NCI-H526 treated with DMSO at 0.1 percent for 48 hours (cell line): Measurements from ENCODE around the gene PRR7.

Experiments
- DNase-seq: peaks from one replicate; lab custom pipeline; 2025; lab: John Stamatoyannopoulos, UW

Gene PRR7

DNA sequence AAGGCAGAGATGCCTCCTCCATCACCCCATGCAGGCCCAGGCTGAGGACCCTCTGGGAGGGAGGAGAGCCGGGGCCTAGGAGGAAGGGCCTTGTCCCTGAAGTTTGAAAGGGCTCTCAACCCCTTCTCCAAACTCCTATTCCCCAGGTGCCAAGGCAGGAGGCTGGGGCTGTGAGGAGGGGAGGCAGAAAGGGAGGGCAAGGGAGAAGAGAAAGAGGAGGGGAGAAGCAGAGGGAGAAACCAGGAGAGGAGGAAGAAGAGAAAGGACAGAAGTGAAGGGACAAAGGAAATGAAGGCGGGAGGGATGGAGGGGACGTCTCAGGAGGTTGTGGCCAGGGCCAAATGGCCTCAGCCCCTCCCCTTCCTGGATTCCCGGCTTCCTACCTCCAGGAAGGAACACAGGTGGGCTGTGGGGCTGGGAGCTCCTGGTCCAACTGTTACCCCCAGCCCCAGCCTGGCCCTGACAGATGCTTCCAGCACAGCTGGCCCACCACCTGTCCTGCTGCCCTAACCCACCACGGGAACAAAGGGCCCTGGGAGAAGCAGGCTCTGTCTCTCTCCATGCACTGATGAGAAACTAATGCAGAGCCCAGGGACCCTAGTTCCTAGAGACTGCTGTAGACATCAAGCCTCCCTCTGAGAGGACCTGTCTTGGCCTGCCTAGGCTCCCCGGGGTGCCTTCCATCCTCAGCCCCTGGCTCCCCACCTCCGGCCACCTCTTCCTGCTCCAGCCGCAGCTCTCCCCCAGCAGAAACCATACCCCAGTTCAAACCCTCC, 23.3 kb downstream of the PRR7 start:
- no peak for DNase-seq

DNA sequence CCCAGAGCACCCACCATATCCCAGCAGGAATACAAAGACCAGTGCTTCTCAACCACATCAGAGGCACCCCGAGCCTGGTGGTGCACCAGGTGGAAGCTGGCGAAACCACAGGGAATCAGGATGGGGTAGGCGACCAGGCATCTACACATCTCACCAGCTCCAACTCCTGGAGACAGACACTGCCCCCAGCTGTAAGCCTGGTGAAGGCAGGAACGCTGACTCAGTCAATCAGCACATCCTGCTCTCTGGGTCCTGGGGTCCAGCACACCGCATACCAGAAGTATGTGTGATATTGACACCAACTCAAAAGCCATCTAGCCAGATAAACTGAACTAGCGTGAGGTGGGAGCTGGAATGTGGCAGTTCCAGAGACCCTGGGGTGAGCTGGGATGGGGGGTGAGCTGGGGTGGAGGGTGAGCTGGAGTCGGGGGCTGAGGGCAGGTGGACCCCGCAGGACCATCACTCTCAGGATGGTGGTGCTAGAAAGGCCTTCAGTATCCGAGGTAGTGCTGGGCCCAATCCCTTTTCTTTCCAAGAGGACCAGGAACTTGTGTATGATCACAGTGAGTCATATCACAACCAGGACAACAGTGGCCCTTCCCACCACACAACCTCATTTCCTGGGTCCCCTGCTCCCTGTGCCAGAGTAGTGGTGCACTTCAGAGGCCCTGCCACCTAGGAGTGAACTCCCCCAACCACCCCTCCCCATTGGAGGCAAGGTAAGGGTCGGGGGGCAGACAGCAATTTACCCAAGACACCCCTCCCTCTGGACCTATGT, 24.3 kb downstream of the PRR7 start:
- no peak for DNase-seq

DNA sequence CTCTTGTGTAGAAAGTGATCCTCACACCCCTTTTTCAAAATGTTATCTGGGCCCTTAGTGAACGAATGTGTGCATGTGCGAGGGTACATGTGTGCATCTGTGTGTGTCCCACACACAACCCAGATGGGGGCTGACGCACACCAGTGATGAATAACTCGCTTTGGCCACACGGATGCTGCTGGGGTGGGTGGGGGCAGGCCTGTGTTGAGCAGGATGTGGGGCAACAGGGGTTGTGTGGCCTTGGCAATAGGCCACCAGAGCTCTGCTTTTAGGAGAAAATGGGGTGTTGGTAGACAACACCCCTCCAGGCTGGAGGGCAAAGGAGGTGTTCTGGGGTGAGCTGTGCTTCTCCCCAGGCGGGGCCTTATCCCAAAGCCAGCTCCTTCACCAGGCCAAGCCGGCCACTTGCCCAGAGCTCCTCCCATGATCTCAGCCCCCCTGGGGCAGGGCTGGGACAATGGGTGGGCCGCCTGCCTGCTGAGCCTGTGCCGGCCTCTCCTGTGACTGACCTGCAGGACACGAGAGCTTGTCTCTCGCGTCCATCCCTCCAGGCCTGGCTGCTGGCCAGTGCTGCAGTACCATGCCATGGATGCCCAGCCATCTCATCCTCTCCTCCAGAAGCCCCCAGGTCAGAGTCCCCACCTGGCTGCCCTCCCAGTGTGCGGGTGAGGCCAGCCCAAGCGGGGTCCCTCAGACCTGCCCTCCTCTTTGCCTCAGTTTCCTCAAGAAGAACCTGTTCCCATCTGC, 25.2 kb downstream of the PRR7 start:
- DNase-seq = no peak

DNA sequence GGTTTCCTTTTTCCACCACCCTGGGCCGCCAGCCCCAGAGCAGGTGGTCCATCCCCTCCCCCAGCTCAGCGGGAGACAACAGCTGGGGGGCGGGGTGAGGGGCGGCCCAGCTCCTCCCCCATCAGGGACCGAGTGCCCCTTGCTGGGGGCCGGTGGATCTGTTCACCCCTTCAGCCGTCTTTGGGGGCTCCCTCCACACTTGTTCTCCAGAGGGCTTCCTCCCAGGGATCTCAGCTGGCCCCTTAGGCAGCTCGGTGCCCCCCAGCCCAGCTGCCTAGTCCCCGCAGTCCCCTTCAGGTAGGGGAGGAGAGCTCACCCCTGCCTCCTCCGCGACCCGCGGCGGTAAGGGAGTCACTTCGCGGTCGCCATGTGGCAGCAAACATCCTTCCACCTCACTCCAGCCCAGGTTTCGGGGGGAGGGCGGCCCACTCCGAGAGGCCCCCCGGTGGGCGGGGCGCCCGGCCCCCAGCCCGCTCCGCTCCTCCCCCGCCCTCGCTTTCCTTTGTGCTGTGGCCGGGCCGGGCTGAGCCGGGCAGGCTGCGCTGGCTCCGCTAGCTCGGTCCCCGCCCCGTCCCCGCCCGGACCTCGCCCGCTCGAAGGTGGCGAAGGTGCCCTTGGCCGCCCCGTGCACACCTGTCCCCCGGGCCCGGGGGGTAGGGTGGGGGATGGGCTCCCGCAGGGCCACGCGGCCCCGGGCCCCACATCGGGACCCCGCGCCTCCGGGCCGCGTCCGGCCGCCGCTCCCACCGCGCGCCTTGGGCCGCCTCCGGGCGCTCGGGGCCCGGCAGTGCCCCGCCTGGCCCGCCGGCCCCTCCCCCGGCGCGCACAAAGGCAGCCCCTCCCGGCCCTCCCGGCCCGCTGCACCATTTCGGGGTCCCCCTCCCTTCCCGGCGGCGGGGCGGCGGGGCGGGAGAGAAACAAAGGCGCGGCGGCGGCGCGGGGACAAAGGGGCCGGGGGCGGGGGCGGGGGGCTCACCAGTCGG, 26.1 kb downstream of the PRR7 start:
- no peak for DNase-seq

DNA sequence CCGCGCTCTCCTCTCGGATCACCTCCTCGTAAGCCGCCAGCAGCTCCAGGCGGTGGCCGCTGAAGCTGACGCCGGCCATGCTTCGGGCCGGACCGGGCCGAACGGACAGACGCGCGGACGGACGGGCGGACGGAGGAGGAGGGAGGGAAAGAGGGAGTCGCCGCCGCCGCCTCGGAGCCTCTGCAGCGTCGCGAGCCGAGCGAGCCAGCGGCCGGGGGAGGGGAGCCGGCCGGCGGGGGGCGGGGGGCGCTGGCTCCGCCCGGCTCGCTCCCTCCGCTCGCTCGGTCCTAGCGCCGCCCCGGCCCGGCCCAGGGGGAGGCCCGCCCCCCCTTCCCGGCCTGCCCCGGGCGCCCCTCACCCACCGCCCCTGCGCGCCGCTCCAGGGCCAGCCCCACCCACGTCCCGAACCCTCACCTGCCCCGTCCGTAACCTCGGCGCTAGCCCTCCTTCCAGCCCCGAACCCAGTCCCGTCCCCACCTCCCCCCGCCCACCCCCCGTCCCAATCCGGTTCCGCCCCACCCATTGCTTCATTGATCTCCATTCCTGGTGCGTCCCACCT, 26.9 kb downstream of the PRR7 start, which contains the start of gene DBN1:
Gene DBN1, minus strand, starts transcription at position 192 of the 559 bp plus-strand sequence. Its CDS starts 113 bp downstream, at position 79.
- DNase-seq = no peak

DNA sequence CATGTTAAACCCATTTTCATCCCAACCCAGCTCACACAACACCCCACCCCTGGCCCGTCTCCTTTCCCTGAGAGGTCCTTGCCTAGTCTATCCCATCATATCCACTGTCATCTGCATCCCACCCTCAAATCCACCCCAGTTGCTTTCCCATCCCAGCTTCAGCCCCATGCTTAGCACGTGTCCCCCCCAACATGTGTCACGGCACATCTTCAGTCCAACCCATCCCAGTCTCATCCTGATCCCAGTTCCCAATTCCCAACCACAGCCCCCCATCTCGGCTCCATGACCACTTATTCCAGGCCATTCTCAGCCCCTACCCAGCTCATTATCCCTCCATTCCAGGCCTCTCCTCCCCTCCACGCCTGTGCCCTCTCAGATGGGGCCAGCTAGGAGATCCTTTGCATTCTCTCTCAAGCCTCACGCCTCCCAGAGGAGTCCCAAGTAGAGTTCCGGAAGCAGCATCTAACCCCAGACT, 27.4 kb downstream of the PRR7 start:
- DNase-seq = no peak

DNA sequence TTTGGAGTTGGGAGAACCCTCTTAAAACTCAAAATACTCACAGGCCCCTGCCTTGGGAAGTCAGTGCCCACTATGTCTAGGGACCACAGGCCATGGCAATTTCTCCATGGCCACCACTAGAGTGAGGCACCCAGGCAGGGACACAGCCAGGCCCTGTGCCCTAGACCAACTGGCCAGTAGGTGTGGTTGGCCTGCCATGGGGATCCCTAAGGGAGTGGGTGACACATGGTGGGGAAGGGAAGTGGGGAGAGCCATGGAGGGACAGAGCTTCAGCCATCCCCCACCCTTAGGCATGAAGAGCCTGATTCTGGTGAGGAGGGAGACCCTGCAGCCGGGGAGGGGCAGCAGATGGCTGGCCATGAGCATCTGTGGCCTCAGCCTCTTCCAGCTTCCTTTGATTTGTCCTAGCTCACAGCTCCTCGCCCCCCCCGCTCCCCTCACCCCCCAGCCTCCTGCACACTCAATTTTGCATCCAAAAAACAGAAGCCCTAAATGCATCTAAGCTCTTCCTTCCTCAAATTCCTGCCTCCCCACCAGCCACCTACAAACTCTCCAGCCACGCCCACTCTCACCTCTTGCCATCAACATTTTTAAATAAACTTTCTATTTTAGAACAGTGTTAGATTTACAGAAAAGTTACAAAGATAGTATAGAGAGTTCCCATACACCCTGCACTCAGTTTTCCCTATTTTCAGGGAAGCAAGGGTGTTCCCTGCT, 28.4 kb downstream of the PRR7 start:
- DNase-seq = no peak

DNA sequence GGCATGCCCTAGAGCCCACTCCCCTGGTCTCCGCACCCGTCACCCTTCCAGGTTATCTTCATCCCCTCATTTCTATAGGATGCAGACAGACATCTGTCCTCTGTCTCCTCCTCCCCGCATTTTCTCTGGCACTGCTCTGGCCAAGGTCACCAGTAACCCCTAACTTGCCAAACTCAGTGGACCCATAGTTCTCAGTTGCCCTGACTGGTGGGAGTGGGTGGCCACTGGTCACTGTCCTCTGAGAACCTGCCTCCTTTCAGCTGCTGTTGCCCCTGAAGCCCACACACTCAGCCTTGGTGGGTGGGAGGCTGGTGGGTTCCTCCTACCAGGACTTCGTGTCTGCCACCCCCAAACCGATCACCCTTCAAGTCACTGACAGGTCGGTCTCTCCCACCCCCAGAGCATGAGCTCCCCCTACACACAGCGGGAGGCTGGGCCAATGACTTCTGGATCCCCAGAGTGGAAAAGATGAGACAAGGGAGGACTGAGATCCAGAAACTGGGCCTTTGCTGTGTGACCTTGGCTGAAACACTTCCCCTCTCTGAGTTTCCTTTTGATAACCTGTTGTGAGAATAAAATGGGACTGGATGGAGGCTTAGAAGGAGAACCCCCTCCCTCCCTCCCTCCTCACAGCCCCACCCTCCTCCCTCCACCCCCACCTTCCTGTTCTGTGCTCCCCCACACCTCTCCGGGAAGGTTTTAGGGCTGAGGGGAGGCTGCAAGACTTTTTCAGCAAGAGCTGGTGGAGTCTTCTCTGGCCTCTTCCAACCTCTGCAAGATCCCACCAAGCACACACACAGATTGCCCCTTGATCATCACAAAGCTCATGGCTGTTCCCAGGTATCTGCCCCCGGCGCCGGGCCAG, 29.2 kb downstream of the PRR7 start:
- DNase-seq = no peak

DNA sequence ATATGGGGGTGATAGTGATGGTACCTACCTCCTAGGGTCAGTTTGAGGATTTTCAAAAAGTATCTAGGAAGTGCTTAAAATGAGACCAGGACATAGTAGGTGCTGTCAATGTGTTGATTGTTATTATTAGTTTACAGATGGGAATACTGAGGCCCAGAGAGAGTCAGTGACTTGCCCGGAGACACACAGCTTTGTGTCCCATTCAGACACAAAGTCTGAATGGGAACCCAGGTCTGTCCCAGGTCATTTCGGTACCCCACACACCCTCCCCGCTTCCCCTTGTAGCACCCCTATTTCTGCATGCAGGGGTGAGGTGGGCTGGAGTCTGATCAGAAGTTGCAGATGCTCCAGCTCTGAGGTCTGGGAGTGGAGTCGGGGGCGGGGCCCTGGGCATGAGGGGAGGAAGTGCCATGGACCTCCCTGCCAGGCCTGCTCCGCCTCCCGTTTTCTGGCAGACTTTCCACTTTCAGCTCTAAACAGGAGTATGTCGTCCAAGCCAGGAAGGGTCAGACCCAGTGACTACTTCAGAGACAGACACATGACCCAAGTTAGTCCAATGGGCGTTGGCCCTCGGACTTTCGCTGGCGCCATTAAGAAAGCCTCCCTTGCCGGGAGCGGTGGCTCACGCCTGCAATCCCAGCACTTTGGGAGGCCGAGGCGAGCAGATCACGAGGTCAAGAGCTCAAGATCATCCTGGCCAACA, 30.1 kb downstream of the PRR7 start:
- DNase-seq = no peak

DNA sequence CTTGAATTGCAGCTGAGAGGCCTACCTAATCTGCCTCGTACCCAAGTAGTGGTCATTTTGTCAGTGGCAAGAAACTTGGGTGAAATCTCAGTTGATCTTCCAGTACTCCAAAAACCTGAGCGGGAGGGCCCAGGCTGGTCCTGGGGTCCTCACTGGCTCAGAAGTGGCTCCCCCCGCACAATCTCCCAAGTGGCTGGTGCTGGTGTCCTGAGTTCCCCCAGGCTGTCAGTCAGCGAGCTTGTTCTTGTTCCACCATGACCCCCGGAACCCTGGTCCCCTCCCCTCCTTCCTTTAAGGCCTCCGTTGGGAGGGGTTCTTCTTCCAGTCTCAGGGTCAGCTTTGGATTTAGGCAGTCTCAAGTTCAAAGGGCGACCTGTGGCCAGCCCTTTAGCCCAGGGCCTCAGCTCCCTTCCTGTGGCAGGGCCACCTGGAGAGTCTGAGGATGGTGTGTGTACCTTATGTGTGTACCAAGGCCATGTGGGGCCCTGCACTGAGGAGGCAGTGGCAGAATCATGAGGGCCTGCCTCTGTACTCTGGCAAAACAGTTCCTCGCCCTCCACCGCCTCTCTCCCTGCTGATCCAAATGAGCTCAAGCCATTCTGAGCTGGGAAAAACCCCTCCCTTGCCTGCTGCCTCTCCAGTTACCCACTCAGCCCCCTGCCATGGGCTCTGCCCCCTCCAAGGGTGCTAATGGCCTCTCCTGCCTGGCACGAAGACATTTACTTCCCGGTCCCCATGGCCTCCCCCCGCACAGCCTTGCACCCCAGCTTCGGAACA, 31.3 kb downstream of the PRR7 start:
- DNase-seq = no peak

DNA sequence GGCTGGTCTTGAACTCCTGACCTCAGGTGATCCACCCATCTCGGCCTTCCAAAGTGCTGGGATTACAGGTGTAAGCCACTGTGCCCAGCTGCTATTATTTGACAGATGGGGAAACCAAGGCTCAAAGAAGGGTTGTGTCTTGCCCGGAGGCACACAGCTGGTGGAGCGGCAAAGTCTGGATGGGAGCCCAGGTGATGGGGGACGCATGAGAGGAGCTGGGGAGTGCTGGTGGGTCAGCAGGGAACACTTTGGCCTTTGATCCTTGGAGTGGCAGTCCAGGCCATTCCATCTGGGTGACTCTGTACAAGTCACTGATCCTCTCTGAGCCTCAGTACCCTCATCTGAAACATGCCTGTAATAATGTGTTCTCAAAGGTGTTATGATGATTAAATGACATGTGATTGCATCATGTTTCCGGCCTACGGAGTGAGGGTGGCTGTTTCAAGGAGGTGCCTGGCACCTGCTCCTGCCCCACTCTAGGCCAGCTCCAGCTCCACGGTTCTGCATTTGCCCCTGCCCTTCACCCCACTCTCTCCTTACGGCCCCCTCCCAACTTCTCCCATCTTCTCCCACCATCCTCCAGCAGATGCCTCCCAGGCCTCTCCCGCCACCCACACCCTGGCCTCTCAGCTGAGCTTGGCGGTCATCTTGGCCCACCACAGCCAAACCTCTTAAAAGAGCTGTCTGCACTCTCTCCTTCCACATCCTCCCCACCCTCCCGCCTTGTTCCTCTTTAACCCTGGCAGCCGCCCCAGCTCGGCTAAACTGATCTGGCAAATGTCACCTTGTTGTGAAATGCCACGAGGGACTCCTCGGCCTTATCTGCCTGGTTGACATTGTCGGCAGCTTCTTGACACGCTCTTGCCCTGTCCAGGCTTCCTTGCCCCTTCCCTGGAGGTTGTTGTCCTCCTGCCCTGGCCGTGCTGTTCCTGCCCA, 32.4 kb downstream of the PRR7 start:
- DNase-seq = no peak

DNA sequence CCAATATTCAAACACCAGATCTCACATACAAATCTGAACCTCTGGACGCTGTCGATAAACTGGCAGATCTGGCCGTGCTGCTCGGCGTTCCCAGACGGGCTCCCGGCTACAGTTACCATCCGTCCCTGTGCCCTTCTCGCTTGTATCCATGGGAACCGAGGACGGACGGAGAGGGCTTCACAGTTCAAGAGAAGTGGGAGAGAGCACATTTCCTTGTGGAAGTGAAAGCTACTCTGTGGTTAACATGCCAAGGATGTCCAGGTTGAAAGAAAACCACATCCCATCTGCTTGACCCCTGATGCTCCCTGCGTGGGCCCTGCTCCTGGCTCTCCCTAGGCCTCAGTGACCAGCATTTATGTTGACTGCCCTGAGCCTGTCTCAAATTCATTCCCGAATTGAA, 33.2 kb downstream of the PRR7 start:
- no peak for DNase-seq

DNA sequence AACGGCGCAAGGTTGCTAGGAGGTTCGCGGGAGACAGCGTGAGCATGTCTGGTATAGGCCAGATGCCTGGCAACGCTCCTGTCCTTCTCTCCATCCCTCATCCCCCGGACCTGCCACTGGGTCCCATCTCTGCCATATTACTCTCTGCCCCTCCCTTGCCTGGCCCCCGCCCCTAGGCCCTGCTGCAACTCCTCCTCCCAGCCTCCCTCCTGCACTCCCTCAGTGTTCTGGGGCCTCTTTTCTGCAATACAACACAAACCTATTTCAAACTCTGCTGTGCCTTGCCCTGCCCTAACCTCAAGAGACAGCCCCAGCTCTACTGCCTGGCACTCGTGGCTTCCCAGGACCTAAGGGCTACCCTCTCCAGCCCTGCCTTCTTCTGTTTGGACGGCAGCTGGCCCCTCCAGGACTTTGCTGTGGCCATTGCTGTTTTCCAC, 35.8 kb downstream of the PRR7 start:
- DNase-seq = no peak

DNA sequence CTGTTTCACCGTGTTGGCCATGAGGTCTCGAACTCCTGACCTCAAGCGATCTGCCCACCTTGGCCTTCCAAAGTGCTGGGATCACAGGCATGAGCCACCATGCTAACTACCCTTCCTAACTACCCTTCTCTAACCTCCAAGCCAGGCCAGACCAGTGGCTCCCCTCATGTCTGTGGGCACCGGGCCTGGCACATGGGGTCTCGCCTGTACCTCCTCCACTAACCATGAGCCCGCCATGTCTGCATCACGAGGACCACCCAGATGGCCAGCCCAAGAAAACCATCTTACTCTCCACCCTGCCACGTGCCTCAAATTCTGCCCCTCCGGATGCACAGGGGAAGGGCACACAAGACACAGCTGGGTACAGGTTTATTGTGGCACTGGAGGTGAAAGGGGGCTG, 36.4 kb downstream of the PRR7 start:
- DNase-seq = no peak

DNA sequence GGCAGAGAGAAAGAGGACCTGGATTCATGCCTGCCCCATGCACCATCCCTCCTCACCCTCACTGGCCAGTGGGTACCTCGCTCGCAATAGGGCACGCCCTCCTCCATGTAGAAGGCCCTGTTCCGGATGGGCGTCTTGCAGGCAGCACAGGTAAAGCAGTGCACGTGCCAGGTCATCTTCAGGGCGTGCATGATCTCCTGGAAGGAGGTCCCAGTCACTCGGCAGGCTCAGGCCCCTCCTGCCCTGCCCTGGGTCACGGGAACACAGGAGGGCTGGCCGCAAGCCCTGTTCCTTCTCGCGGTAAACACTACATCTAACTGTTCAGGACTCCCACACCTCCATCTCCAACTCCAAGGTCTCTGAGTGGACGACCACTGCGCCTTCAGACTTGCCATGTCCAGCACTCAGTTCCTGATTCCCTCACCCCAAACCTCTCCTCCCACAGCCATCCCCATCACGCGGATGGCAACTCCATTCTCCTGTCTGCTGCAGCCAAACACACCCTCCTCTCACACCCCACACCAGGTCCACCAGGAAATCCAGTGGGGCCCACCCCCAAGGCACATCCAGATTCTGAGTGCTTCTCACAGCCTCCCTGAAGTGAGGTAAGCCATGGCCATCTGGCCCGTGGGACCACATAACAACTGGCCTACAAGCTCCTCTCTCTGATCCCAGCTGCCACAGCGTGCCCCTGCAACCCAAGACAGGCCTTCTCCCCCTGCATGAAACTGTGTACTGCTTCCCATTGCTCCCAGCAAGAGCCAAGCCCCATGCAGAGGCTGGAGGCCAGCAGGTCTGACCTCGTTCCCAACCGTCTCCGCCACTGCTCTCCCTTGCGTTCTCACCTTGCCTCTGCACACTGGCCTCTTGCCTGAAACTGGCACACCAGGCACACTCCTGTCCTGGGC, 37.6 kb downstream of the PRR7 start:
- DNase-seq = no peak
